ENCODE measurements around the gene AKAP3.

DNA sequence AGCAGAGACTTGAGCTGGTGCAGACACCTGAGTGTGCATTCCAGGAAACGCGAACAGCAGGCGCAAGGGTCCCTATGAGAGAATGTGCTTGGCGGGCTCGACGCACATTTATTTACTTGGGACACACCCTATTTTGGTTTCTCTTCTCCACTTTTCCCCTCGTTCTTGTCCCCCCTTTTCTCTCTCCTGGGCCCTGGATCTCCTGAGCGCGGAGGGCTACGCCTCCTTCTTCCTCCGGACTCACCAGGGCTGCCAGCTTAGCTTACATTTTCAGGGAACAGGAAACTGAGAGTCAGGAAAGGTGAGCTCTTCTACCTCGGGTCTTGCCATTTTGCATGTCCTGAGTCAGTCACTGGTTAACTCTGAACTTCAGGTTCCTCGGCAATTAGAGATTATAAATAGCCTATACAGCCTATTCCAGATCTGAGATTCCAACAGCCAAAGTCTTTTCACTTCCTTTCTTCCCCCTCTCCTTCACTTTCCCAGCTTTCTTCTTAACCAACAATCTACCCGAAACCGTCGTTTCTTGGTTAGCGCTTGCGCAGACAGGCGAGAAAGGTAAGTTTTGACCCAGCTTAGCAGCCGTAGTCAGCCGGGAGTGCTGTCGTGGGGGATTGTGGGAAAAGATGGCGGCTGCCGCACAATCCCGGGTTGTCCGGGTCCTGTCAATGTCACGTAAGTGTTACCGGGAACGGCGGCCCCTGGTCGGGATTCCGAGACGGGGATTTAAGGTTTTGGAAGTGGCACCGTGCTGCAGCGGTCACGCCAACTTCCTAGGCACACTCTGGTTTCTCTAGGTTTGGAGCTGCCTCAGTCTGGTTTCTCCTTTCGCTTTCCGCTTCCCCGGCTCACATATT is at the start of gene AKAP3, which contains the start of gene NDUFA9:
- TF ChIP-seq, protein P1, sequence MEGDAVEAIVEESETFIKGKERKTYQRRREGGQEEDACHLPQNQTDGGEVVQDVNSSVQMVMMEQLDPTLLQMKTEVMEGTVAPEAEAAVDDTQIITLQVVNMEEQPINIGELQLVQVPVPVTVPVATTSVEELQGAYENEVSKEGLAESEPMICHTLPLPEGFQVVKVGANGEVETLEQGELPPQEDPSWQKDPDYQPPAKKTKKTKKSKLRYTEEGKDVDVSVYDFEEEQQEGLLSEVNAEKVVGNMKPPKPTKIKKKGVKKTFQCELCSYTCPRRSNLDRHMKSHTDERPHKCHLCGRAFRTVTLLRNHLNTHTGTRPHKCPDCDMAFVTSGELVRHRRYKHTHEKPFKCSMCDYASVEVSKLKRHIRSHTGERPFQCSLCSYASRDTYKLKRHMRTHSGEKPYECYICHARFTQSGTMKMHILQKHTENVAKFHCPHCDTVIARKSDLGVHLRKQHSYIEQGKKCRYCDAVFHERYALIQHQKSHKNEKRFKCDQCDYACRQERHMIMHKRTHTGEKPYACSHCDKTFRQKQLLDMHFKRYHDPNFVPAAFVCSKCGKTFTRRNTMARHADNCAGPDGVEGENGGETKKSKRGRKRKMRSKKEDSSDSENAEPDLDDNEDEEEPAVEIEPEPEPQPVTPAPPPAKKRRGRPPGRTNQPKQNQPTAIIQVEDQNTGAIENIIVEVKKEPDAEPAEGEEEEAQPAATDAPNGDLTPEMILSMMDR (IDR thresholded peaks at IDR 0.05): no peak
- TF ChIP-seq EP300 (IDR thresholded peaks at IDR 0.05; ENCODE audit: low read depth) (no peak), POLR2A (IDR thresholded peaks at IDR 0.05) (peak; percentile 68)
